Kidney (tissue), 14 donors: ENCODE measurements around the gene LAIR2. TPM values are rescaled to one million over a fixed set of nuclear protein-coding genes. Genes with fewer than 3 reads are reported as not detected.

ENCODE experiments used
- DNase-seq, 5 donors: peaks; one replicate each; pipeline ENCODE4 v3.0.0-alpha.2; 2013 to 2020
- FAIRE-seq: peaks from 2 replicates; lab custom pipeline; 2012; peaks lifted over from hg19 to GRCh38; lab: Jason Lieb, UNC
- H3K27ac ChIP-seq, 2 donors: one replicate each; pipeline ENCODE4 v1.7.0; 2013; ENCODE audit warnings: low read depth in 2 of 2, low read length in 2 of 2, inconsistent platforms in 1 of 2
- H3K27me3 ChIP-seq: one replicate; pipeline ENCODE4 v1.7.1; 2013; ENCODE audit warnings: low read length, inconsistent platforms; ENCODE audit not compliant: control insufficient read depth, insufficient read depth
- H3K36me3 ChIP-seq, 3 donors: one replicate each; pipeline versions ENCODE4 v1.7.0 to v1.7.1; 2013; ENCODE audit warnings: low read length in 3 of 3, control low read depth in 1 of 3, inconsistent platforms in 1 of 3; ENCODE audit not compliant: insufficient read depth in 3 of 3, control insufficient read depth in 2 of 3
- H3K4me1 ChIP-seq, 3 donors: one replicate each; pipeline versions ENCODE4 v1.7.0 to v1.7.1; 2013; ENCODE audit warnings: low read length in 3 of 3, inconsistent platforms in 1 of 3, low read depth in 1 of 3; ENCODE audit not compliant: control insufficient read depth in 2 of 3, insufficient read depth in 2 of 3
- H3K4me3 ChIP-seq, 3 donors: one replicate each; pipeline versions ENCODE4 v1.7.0 to v1.8.1; 2013; ENCODE audit warnings: low read length in 3 of 3, control low read depth in 1 of 3, inconsistent platforms in 1 of 3
- H3K9ac ChIP-seq, 3 donors: one replicate each; pipeline versions ENCODE4 v1.7.0 to v1.7.1; 2013; ENCODE audit warnings: low read length in 3 of 3, control low read depth in 1 of 3, inconsistent platforms in 1 of 3
- H3K9me3 ChIP-seq, 3 donors: one replicate each; pipeline versions ENCODE4 v1.7.0 to v1.7.1; 2013; ENCODE audit warnings: low read length in 3 of 3, control low read depth in 1 of 3, inconsistent platforms in 1 of 3; ENCODE audit not compliant: control insufficient read depth in 2 of 3, insufficient read depth in 1 of 3
- intact Hi-C: fragments of 100-400 bp; cut with DNase I; formaldehyde crosslinking; loops from one replicate; pipeline ENCODE4 v1.11.1; 2022
- polyA plus RNA-seq: library from polyadenylated mRNA; stranded (reverse); fragments of 350-450 nt; fragmentation: Illumina TruSeq; extraction: RNeasy Lipid Tissue Mini Kit (QIAGEN cat#74804); gene quantifications from one replicate; pipeline ENCODE4 v1.2.3, GENCODE V29; 2014; ENCODE audit warnings: low read depth, low replicate concordance; ENCODE audit not compliant: insufficient read depth
- total RNA-seq: library from RNA; stranded (reverse); fragmentation: NEBNext Ultra II Directional; extraction: Animal tissue kit (Norgen Biotek cat#: 25700); gene quantifications from one replicate; pipeline ENCODE4 v1.2.1, GENCODE V29; 2021
- TF ChIP-seq, protein P1 (sequence below): IDR thresholded peaks from 3 replicates; pipeline ENCODE4 v1.5.1; 2012; ENCODE audit warnings: mild to moderate bottlenecking, moderate library complexity, borderline replicate concordance; ENCODE audit not compliant: insufficient read depth; ENCODE audit errors: extremely low read depth
- donor health status: control.
- donor health status: control.
- donor health status: control.
- donor health status: control.
- donor health status: control.
- donor health status: DM: yes; HTN: yes; CAD: no.
- donor health status: Normal renal cell carcinoma (clear cell type).

LAIR2 gene
- total and polyA plus RNA-seq, 2 donors from 2014 or later: not detected

GRCh38 chr19:54530866-54531265 is 28.2 kb downstream of the LAIR2 start:
- Histone ChIP-seq H3K4me1 (no peaks in the 10 kb centered on the region), H3K9me3 (no peaks in the 10 kb centered on the region), H3K4me3 (no peak overlapping the region), H3K27me3 (no peaks in the 10 kb centered on the region), H3K27ac (no peak overlapping the region), H3K9ac (no peak overlapping the region), H3K36me3 (no peaks in the 10 kb centered on the region)
- intact Hi-C loops: no loop called here
- TF ChIP-seq, protein P1, sequence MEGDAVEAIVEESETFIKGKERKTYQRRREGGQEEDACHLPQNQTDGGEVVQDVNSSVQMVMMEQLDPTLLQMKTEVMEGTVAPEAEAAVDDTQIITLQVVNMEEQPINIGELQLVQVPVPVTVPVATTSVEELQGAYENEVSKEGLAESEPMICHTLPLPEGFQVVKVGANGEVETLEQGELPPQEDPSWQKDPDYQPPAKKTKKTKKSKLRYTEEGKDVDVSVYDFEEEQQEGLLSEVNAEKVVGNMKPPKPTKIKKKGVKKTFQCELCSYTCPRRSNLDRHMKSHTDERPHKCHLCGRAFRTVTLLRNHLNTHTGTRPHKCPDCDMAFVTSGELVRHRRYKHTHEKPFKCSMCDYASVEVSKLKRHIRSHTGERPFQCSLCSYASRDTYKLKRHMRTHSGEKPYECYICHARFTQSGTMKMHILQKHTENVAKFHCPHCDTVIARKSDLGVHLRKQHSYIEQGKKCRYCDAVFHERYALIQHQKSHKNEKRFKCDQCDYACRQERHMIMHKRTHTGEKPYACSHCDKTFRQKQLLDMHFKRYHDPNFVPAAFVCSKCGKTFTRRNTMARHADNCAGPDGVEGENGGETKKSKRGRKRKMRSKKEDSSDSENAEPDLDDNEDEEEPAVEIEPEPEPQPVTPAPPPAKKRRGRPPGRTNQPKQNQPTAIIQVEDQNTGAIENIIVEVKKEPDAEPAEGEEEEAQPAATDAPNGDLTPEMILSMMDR: no peak
- DNase-seq (no peak), FAIRE-seq (no peak)

DNA sequence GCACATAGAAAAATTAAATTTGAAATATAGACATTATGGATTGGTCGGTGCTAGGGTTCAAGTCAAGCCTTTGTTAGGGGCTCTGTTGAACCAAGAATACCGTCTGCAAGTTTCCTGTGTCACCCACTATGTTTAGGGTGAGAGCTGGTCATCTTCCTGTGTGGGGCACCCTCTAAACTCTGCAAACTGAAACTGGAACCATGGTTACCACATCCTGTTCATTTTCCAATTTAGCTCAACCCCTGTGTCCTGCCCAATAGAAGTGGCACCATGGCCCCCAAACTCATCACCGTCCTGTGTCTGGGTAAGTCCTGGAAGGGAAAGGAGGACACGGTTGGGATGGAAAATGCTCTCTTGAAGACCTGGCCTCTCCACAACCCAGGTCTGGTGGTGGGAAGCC is 29.9 kb downstream of the LAIR2 start:
- Histone ChIP-seq H3K4me1 (no peaks in the 10 kb centered on the region), H3K9me3 (no peaks in the 10 kb centered on the region), H3K36me3 (no peaks in the 10 kb centered on the region), H3K9ac (no peak overlapping the region), H3K27ac (no peak overlapping the region), H3K4me3 (no peak overlapping the region), H3K27me3 (no peaks in the 10 kb centered on the region)
- DNase-seq (no peak), FAIRE-seq (no peak)
- intact Hi-C loops: no loop called here
- TF ChIP-seq, protein P1: no peak

GRCh38 chr19:54533476-54533875 is 30.8 kb downstream of the LAIR2 start:
- Histone ChIP-seq H3K36me3 (no peaks in the 10 kb centered on the region), H3K27me3 (no peaks in the 10 kb centered on the region), H3K27ac (no peak overlapping the region), H3K9me3 (no peaks in the 10 kb centered on the region), H3K4me3 (no peak overlapping the region), H3K4me1 (no peaks in the 10 kb centered on the region), H3K9ac (no peak overlapping the region)
- intact Hi-C loops: no loop called here
- FAIRE-seq: no peak
- TF ChIP-seq, protein P1: no peak
- no peak for DNase-seq

GRCh38 chr19:54534156-54534555 is 31.5 kb downstream of the LAIR2 start:
- no peak for DNase-seq
- Histone ChIP-seq H3K36me3 (no peaks in the 10 kb centered on the region), H3K4me3 (no peak overlapping the region), H3K9ac (no peak overlapping the region), H3K4me1 (no peaks in the 10 kb centered on the region), H3K27me3 (no peaks in the 10 kb centered on the region), H3K9me3 (no peaks in the 10 kb centered on the region), H3K27ac (no peak overlapping the region)
- FAIRE-seq: no peak
- intact Hi-C loops: no loop called here
- TF ChIP-seq, protein P1: no peak
